PC-9 (cell line): Measurements from ENCODE around the gene CYFIP2.

Experiments
- EZH2 ChIP-seq: fragments of 200-600 bp; sonication (generic); IDR thresholded peaks from 2 replicates; pipeline ENCODE4 v1.8.0; 2017; ENCODE audit warnings: antibody characterized with exemption, low read depth
- TF ChIP-seq, protein P1 (sequence below): fragments of 200-600 bp; sonication (generic); conservative IDR thresholded peaks from 2 replicates; pipeline ENCODE4 v1.6.1; 2017; ENCODE audit warnings: mixed run types, antibody characterized with exemption, mild to moderate bottlenecking, moderate library complexity

DNA sequence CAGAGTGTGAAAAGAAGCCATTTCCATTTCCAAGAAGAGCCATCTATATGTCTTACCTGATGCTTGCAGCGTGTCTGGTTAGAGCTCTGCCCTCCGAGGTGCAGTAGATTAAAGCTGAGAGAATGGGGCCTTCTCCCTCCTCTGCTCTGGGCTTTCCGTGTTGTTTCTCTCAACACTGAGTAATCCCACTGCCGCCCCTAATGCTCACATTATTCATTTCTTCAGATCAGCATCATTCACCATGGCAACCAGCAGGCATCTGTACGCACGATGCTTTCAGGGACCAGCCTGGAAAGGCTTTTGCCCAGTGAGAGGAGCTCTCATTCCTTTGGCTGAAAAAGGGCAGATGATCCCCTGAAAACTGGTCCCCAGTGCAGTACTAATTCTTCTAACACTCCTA is 79.6 kb downstream of the CYFIP2 start:
- TF ChIP-seq, protein P1, sequence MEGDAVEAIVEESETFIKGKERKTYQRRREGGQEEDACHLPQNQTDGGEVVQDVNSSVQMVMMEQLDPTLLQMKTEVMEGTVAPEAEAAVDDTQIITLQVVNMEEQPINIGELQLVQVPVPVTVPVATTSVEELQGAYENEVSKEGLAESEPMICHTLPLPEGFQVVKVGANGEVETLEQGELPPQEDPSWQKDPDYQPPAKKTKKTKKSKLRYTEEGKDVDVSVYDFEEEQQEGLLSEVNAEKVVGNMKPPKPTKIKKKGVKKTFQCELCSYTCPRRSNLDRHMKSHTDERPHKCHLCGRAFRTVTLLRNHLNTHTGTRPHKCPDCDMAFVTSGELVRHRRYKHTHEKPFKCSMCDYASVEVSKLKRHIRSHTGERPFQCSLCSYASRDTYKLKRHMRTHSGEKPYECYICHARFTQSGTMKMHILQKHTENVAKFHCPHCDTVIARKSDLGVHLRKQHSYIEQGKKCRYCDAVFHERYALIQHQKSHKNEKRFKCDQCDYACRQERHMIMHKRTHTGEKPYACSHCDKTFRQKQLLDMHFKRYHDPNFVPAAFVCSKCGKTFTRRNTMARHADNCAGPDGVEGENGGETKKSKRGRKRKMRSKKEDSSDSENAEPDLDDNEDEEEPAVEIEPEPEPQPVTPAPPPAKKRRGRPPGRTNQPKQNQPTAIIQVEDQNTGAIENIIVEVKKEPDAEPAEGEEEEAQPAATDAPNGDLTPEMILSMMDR, result no peak
- no peak for TF ChIP-seq EZH2
